IPS-11a (cell line): ENCODE measurements around the gene DNHD1.
A peak's percentile ranks its signal among the peaks of the same experiment; 100 is the strongest.

Experiments used
- H3K4me3 ChIP-seq: one replicate; pipeline ENCODE4 v1.5.1; 2013; ENCODE audit warnings: low read depth, low read length, control low read depth

The DNHD1 gene

DNA sequence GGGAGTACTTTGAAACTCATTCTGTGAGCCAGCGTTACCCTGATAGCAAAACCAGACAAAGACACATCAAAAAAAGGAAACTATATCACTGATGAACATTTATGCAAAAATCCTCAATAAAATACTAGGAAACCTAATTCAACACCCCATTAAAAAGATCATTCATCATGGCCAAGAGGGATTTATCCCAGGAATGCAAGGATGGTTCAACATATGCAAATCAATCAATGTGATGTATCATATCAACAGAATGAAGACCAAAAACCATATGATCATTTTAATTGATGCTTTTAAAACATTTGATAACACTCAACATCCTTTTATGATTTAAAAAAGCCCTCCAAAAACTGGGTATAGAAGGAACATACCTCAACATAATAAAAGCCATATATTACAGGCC lies 86.5 kb downstream of the DNHD1 start:
- no peak overlapping the region for H3K4me3 ChIP-seq

DNA sequence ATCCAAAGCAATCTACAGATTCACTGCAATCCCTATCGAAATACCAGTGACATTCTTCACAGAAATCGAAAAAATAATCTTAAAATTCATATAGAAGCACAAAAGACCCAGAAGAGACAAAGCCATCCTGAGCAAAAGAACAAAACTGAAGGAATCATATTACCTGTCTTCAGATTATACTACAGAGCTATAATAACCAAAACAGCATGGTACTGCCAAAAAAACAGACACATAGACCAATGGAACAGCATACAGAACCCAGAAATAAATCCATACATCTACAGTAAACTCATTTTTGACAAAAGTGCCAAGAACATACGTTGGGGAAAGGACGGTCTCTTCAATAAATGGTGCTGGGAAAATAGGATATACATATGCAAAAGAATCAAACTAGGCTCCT lies 87.4 kb downstream of the DNHD1 start:
- no peak overlapping the region for H3K4me3 ChIP-seq

DNA sequence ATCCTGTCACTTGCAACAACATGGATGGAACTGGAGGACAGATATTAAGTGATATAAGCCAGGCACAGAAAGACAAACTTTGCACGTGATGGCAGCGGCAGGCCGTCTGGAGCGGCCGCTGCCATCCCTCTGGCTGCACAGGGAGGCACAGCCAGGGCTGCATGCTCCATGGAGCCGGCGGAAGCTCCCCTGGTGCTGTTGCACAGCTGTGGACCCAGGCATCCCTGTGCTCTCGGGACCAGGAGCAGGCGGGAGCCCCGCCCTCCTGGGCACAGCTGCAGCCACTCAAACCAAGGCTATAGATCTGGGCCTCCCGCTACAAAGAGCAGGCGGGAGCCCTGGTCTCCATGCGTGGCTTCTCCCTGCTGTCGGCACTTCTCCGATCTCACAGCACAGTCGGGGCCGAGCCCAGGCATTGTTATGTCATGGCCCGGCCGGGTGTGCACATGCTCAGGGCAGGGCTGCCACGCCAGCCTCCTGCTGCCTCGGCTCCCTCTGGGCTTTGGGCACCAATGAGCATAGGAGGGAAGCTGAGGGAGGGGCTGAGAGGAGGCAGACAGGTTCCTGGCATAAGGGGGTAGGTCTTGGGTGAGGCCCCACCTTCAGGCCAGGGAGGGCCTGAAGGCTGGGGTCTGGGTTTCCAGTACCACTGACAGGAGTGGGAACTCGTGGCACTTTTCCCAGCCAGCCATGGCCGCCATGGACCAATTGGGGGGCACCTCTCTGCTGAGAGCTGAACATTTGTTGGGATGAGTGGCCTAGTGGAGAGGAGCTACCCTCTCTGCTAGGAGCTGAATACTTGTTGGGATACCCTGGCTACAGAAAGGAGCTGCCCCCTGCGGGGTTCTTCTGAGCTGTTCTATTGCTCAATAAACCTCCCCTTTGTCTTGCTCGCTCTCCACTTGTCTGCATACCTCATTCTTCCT lies 89.6 kb downstream of the DNHD1 start:
- H3K4me3 ChIP-seq: no peak overlapping the region

DNA sequence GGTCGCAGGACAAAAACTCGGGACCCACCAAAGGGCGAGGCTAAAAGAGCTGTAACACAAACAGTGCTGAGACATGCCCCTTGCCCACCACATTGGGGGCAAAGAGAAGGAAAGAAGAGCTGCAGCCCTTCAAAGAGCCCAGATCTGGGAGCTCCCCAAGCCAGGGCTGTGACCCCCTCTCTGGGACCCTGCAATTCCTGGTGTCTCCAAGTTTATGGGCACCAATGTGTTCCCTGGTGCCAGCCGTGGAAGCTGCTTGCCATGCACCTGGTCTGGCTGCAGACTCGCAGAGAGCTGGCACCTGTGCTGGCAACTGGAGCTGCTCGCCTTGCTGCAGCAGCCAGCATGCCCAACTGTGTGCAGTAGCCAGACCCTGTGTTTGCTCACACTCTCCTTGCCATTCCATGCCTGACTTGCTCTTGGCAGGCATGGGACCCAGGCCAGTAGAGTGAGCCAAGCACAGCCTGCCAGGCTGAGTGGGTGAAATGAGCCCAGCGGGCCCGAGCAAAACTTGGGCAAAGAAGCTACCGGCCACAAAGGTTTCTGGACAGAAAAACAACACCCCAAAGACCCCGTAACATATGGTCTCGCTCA lies 90.4 kb downstream of the DNHD1 start:
- H3K4me3 ChIP-seq: no peak overlapping the region

DNA sequence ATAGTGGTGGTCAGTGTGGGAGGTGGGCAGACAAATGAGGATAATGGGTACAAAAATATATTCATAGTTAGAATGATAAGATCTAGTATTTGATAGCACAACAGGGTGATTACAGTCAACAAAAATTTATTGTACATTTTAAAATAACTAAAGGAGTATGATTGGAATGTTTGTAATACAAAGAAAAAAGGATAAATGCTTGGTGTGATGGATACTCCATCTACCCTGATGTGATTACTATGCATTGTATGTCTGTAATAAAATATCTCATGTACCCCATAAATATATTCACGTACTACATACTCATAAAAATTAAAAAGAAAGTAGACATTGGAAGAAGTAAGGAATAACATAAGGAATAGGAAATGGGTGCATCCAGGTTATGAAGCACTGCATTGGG lies 90.9 kb downstream of the DNHD1 start:
- no peak overlapping the region for H3K4me3 ChIP-seq

DNA sequence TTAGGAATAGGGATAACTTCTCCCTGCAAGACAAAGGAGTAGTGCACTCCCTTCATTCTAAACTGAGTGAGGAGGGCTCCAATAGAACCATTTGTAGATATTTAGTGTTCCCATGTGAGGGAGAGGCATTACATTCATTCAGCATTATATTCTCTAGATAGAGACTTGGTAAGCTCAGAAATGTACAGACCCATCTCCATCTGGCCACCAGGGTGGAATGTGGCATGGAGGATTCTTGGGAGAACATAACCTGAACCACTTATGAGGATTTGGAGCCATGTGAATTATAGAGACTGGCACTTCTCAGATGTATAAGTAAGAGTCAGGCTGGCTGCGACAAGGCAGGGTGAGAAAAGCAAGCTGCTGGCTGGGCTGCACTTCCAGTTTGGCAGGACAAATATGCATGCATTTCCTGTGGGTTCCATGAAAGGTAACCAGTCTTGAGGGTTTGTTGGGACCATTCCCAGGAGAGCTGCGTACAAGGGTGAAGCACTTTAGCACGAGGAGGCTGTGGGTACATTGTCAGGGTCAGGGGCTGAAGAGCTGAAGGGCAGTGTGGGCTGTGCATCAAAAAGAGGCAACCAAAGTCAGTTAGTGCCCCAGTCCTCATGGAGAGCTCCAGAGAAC lies 97.2 kb downstream of the DNHD1 start:
- no peak overlapping the region for H3K4me3 ChIP-seq

DNA sequence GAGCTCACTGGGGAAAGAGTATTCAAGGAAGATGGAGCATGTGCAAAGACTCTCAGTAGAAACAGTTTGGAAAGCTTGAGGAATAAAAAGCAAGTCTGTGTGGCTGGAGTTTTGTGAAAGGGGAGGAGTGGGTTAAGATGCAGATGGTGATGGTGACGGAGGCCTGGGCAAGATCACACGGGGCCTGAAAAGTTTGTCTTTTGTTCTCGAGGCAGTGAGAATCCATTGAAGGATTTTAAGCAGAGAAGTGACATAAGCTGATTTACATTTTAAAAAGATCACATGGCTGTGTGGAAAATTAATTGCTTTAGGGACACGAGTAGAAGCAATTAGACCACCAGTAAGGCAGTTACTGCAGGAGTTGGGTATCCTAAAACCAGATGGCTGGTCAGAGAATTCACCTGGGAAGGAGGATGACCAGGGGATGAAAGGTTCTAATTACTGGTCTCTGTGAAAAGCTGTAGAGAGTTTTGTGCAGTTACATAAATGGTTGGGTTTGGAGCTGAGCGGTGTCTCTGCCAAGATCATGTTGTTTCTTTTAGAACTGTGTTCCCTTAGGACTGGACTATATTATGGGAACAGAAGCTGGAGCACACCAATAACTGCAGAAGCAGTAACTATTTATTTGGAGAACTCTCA lies 99.3 kb downstream of the DNHD1 start:
- H3K4me3 ChIP-seq: no peak overlapping the region

DNA sequence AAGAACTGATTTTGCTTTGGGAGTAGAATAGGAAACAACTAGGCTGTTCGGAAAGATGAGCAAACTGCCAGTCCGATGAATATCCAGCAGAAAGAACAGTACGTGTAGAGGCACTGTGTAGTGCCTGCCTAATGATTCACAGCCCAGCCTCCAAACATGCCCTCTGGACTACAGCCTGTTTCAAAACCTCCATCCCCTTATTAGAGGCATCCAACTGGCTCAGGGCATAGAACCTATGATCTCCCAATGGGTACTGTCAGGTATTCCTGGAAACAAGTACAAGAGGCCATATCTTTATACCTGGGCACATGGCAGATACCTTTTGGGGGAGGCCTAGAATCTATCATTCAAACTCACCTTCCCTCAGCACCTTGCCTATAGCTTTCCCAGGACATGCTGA lies 101.5 kb downstream of the DNHD1 start:
- H3K4me3 ChIP-seq: no peak overlapping the region

DNA sequence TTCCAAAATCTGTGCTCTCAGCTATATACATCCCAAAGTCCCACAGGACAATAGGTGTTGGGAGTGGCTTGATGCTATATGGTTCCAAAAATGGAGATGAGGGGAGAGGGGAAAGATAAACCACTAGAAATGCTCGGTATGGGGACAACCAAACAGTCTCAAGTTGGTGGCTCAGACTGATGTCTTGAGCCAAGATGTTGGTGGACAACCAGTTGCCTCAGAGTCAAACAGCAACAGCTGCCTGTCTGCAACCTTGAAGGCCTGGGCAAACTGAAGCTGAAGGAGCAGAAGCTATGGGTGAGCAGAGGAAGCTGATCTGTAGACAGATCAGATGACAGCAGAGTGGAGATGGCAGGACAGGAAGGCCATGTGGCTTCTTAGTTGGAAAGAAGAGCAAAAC lies 102.4 kb downstream of the DNHD1 start:
- no peak overlapping the region for H3K4me3 ChIP-seq

DNA sequence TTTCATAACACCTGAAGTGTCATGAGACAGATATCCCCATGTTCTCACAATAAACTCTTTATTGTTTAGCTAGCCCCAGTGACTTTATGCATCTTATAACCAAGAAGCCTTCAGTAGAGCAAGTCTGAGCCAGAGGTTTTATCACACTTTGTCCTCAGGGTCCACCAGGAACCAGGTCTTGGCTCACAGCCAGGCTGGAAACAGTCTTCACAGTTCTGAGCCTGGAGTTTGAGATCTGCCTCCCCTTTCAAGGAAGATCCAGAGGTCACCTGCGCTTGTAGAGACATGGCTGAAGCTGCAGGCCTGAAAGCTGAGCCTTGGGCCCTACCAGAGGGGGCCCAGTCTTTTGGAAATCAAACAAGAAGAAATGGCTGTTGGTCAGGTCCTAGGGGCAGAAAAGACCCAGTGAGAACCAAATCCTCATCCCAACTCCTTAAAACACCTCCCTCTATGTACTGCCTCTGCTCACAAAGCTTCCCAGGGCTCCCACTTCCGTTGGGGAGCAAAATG lies 102.9 kb downstream of the DNHD1 start:
- no peak overlapping the region for H3K4me3 ChIP-seq

DNA sequence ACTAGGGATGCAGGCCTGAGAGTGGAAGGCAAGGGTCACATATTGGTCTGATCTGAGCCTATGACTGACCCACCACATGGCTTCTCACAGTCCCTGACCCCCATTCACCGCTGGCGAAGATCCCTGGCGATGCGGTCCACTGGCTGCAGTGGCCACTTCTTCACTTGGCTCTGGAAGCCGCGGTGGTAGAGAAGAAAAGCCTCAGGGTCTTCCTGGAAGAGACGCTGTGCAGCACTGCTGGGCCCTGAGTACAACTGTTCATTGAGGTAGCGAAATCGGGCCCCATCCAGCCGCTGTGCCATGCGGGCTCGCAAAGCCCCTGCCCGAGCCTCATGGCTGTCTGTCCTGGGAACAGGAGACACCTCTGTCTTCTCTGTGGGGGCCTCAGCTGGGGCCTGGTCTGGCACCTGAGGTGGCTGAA lies 104.0 kb downstream of the DNHD1 start:
- H3K4me3 ChIP-seq: no peak overlapping the region

DNA sequence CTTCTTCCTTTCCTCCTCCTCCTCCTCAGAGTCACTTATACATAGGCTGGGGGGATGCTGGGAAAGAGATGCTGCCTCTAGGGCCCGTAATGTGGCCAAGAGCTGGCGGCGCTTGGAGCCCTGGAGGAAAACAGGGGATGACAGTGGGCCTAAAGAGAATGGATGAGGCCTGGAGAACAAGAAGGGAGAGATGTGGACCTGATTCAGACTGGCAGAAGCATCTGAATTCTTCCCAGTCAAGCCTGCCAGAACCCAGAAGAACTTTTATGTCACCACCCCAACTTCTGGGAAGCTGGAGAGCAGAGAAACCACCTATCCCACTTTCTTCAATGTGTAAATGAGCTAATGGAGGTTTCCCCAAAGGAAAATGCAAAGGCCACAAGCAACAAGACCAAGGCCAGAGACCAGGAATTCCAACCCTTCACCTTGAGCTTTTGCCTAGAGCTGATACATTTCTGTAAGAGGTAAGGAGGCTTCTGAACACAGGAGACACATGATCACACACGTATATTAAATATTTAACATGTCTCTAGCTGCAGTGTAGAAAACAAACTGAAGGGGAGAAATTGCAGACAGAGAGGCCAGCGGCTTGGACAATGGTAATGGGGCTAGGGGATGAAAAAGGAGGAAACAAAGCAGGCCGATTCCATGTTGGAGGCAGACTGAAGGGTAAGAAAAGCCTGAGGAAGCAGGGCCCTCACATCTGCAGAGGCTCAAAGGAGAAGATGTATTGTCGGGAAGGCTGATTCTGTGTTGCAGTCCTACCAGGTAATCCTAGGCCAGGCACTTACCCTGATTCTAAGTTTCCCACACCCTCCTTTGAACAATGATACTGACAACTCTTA lies 105.2 kb downstream of the DNHD1 start:
- peak overlapping the region; percentile 78 for H3K4me3 ChIP-seq

DNA sequence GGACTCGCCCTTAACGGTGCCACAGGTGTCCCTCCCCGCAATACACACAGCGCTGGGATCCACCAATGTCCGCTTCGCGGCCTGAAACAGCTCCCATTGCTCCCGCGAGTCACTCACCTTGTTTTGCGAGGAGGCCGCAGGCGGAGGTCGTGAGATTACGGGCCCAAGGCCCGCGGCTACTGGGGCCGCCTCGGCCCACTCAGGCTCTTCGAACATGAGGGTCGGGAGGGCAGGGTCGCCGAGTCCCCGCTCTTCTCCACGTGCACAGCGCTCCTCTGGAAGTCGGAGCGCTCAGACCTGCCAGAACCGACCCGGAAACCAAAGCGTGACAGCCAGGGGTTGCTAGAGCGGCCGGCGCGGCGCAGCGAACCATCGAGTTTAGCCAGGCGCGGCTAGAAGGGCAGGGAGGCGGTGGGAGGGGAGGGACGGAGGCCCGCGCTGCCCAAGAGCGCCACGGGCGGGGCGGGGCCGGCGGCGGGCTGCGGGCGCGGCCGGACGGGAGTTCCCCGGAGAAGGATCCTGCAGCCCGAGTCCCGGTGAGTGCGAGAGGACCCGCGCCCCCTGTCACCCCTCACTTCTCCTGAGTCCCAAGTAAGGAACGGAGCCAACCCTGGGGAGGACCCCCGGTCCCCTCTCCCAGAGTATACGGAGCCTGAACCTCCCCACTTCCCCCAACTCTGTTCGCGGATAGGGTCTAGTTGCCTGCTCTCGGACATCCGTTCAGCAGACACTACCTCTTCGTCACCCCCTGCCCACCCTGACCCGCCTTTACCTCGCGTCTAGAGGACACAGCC lies 106.4 kb downstream of the DNHD1 start, which contains the start of the genes ILK and RRP8:
ILK (plus strand) TSS at position 488 of the 794 bp plus-strand sequence. CDS start 498 bp downstream, outside the sequence.
RRP8 (minus strand) TSS at position 330 of the 794 bp plus-strand sequence; CDS start at position 216, 114 bp downstream.
- H3K4me3 ChIP-seq: peak within 1 kb of the TSS; percentile 78

DNA sequence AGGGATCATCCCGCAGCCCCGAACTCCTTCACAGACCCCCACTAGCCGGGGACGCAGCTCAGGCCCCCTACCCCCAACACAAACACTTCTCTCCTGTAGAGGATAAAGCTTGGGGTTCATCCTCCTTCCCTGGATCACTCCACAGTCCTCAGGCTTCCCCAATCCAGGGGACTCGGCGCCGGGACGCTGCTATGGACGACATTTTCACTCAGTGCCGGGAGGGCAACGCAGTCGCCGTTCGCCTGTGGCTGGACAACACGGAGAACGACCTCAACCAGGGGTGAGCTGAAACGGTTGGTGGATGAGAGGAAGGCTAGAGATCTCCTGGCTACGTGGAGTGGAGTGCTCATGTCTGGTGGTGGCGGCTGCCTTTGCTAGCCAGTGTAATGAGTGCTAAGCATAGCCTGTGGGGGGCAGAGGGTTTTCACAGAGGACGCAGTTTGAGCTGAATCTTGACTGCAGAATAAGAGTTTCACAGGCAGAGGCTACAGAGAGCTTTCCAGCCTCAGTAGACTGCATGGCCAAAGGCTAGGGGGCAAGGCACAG lies 107.1 kb downstream of the DNHD1 start:
- peak overlapping the region; percentile 78 for H3K4me3 ChIP-seq

DNA sequence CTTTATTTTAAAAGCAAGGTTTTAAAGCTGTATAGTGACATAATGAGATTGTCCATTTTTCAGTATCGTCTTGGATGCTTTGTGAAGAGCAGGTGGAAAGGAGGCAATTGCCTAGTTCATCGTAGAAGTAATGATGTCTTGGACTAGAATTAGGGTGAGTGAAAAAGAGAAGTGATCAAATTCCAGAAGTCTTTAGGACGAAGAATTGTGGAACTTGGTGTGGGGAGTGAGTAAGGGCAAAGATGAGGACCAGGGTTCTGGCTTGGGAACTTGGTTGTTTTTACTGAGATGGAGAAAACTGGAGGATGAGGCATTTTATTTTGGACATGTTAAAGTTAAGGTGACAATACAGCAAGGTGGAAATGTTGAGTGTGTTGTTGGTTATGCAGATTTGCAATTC lies 107.7 kb downstream of the DNHD1 start:
- peak overlapping the region; percentile 78 for H3K4me3 ChIP-seq

DNA sequence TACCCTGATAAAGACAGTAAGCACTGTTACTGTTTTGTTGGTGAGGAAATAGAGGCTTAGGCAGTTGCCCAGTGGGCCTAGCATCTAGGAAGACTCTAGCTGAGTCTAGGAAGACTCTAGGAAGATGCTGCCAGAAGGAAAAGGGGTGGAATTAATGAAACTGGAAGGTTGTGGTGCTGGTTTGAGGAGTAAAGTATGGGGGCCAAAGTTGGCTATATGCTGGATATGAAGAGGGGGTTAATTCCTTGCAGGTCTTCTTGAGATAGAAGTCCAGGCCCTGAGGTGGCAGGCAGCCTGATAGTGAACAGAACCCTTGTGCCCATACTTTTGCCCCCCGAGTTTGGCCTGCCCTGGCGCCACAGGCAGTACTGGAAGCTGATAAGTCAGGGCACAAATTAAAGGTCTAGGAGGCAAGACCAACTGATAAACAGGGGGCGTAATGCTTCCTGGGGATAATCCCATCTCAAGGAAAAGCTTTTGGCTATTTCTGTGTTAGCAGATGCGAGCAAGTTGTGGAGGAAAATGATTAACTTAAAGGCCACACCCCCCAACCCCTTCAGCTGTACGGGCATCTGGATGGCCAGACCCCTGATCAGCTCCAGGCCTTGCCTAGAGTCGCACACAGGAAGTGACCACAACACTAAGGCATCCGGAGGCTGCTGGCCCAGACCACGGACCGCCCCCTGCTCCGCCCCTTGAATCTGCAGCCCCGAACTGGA lies 109.5 kb downstream of the DNHD1 start:
- H3K4me3 ChIP-seq: no peak overlapping the region

DNA sequence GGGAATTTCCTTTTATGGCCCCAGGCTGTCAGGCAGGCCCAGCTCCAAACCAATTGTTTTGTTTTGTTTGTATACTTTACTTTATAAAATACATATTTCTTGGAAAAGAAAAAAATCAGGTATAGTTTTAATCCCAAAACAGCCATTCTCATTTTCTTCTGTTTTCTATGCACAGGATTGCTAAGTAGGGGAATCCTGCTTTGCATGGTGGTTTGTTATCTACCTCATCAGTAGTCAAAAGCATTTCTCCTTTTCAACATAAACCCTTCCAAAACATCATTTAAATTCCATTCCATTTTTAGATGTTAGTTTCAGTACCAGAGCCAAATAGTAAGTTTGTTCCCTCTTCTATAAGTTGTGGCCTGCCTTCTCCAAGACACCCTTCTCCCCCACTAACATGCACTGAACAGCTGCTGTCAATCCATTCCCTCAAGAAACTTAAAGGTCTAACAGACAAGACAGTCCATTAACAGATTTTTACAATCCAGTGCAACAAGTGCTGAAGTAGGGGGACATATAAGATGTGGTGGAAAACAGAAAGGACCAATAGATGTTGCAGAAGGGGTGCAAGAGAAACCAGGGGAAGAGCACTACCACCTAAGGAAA lies 110.2 kb downstream of the DNHD1 start:
- no peak overlapping the region for H3K4me3 ChIP-seq

DNA sequence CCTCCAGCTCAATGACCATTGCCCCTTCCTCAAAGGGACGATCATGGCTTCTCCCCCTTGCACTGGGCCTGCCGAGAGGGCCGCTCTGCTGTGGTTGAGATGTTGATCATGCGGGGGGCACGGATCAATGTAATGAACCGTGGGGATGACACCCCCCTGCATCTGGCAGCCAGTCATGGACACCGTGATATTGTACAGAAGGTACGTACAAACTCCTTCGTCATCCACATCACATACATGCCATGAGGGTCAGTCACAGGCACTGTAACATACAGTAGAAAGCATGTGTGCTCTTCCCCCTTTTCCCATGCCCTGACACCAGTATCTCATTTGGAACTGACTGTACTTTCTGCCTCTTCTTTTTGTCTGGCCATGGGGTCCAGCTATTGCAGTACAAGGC lies 110.9 kb downstream of the DNHD1 start:
- H3K4me3 ChIP-seq: no peak overlapping the region
